HG03159 (cell line): ENCODE results near the gene CHAD.
"Not testable (repeated sequence)": the region's sequence is repeated elsewhere in the genome, so short reads cannot be mapped to it uniquely, and the experiment has no call there.

Source experiments
- ATAC-seq: cut with Tn5 transposase; IDR thresholded peaks from one replicate; pipeline ENCODE4 v1.9.1; 2021; ENCODE audit warnings: mild to moderate bottlenecking, moderate library complexity; ENCODE audit not compliant: unreplicated experiment

CHAD gene

DNA sequence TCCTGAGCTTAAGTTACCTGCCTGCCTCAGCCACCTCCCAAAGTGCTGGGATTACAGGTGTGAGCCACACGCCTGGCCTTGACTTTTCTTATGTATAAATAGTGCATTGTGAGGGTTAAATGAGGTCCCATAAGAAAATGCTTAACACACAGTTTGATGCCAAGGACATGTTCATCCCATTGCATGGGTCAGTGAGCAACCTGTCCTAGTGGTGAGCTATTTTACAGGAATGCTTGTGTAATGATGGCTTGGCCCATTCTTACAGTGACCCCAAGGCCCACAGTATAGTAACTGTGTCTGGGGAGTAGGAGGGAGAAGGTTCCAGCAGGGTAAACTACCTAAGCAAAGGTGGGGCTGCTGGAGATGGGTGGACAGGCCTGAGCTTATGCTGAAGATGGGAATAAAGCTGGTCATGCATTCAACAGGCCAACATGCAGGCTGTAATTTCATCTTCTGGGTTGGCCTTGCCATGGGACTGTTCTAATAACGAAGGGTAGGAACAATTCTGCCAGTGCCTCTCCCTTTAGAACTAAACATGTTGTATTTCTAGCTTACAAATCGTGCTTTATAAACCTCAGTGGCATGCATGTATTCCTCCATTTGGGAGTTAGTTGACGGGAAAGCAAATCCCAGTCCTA lies 36.4 kb downstream of the CHAD start:
- ATAC-seq: no peak

GRCh38 chr17:50430821-50431618 lies 37.7 kb downstream of the CHAD start:
- ATAC-seq: no peak

DNA sequence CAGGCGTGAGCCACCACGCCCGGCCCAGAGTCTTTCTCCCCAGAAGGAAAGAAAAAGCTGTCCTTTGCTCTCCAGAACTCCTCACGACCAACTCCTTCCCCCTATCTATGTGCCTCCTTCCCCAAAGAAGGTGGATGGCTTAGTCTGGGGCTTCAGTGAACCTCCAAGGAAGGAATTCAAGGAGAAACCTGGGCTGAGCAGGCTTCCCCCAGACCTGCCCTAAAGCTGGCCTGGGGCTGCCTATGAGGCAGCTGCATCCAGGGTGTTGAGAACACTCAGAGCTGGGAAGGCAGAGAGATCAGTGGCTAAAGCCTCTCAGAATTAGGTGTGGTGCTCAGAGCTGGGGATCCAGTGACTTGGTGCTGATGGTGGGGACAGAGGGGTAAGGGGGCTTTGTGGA lies 38.9 kb downstream of the CHAD start:
- ATAC-seq: no peak

DNA sequence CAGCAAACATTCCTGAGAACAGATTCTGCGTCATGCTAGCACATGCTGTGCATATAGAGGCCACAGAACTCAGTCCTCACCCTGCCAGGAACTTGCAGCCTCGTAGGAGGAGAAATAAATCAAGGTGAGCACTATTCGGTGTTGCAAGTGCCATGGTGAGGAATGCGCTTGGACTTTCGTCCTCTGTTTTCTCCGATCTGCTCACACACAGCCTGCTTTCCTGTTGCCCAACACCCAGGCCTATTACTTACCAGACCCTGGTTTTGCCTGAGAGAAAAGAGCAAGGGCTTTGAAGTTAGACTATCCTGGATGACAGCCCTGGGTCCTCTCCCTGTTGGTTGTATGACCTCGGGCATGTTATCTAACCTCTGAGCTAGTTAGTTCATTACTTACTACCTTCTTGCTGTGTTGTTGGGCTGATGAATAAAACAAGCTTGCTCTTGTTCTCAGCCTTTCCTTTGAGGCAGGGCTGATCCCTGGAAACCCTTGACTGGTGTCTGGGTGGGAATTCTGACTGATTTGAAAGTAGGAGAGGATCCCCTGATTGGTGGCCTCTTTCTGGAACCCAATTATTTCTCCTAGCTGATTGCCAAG lies 39.8 kb downstream of the CHAD start:
- no peak for ATAC-seq

- ATAC-seq: not testable (repeated sequence)
Observed at GRCh38 chr17:50428126-50428525, 40.6 kb downstream of the CHAD start.

- no peak for ATAC-seq
Observed at GRCh38 chr17:50426814-50427787, 41.6 kb downstream of the CHAD start.

DNA sequence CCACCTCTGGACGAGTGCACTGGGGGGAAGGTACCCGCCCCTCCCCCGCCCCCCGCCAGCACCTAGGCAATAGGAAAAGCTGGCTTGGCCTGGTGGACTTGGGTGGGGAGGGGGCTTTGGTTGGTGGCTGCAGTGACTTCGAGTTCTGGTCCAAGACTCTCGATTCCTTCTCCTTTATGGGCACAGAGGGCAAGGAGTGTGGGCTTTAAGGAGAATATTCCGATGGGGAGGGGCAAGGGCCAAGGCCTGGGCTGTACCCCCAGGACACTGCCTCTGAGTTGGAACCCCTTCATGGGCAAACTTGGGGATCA lies 42.3 kb downstream of the CHAD start:
- ATAC-seq: no peak

GRCh38 chr17:50425682-50426471 lies 42.8 kb downstream of the CHAD start, which contains the start of gene ACSF2:
Gene ACSF2, plus strand, starts transcription at chr17:50426218. Its CDS starts 44 bp downstream, at chr17:50426262.
- ATAC-seq: peak; percentile 42

- ATAC-seq: no peak
Observed at GRCh38 chr17:50424996-50425681, 43.5 kb downstream of the CHAD start.

DNA sequence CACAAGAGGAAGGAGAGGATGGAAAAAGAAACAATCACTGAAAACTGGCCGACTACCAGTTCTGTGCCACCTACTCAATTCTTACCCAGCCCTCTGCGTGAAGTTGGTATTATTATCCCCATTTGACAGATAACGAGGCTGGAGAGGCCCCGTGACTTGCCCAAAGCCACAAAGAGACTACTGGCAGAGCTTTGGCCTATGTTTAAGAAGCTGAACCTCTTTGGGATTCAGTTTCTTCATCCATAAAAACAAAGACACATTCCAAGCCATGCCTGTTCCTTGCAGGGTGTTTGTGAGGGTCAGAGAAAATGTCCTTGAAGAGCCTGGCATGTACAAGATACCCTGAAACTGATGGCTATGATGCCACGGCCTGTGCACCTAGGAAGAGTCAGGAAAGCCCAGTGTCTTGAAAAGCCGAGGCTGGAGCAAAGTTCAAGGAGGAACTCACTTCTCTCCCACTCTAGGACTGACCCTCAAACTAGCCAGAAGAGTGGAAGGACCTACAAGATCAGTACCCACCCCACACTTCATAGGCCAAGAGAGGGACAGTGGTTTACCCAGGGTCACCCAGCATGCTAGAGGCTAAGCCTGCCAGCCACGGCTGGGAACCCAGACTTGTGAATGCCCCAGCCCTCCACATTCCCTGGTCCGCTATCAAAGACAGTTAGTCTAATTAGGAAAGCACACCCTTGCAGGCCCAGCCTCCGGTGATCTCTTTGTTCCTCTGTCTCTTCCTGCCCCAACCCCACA lies 44.3 kb downstream of the CHAD start:
- no peak for ATAC-seq

DNA sequence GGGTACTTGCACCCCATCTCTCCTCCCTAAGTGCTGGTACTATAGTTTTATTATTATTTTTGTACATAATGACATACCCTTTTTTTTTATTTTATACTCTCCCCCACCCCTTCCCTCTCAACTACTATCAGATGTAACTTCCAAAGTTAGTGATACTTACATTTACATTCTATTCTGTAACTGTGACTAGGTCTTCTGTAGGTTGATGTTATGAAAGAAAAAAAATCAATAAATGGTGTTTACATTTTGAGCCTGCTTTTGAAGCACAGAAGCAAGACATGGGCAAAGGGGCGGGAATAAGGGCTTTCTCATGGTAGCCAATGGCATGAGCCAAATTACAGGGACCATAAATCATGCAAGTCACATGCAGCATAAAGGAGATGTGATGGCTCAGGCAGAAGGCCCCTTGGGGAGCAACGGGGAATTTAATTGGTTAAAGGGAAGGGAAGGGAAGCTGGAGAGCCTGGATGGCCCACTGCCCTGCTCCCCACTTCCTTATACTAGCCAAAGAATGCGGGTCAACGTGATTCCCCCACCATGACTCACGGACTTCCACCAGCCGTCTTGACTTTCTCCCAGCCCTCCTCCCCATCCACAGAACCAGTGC lies 45.0 kb downstream of the CHAD start:
- no peak for ATAC-seq

DNA sequence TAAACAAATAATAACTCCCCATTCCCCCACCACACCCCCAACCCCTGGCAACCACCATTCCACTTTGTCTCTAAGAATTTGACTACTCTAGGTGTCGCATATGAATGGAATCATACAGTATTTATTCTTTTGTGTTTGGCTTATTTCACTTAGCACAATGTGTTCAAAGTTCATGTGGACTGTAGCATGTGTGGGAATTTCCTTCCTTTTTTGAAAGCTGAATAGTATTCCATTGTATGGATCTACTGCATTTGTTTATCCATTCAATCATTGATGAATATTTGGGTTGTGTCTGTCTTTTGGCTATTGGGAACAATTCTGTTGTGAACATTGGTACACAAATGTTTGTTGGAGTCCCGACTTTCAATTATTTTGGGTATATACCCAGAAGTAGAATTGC lies 45.9 kb downstream of the CHAD start:
- ATAC-seq: no peak

- no peak for ATAC-seq
Observed at GRCh38 chr17:50421308-50422051, 47.2 kb downstream of the CHAD start.

- ATAC-seq: no peak
Observed at GRCh38 chr17:50420419-50421112, 48.1 kb downstream of the CHAD start.

DNA sequence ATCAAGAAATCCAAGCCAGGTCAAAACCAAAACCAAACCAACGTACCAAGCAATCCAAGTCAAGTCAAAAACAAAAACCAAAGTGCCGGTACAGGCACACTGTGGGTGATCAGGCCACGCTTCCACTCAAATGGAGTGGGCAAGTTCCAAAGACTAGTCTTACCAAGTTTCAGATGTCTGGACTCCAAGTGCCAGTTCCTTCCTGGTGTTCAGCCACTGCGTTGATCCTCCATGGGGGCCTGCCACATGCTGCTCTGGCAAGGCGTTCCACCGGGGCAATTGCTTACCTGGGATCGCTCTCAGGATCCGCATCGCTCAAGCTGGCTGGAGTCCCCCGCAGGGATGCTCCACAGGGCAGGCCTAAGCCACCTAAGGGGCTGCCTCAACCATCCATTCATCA lies 49.1 kb downstream of the CHAD start:
- ATAC-seq: not testable (repeated sequence)

- ATAC-seq: no peak
Observed at GRCh38 chr17:50414808-50415207, 53.9 kb downstream of the CHAD start.
